GM19372 (cell line): ENCODE results near the gene ZMYND8.

Experiments
- ATAC-seq: cut with Tn5 transposase; IDR thresholded peaks from one replicate; pipeline ENCODE4 v1.9.1; 2021; ENCODE audit warnings: mild to moderate bottlenecking, low read depth, moderate library complexity; ENCODE audit not compliant: unreplicated experiment

ZMYND8 gene

DNA sequence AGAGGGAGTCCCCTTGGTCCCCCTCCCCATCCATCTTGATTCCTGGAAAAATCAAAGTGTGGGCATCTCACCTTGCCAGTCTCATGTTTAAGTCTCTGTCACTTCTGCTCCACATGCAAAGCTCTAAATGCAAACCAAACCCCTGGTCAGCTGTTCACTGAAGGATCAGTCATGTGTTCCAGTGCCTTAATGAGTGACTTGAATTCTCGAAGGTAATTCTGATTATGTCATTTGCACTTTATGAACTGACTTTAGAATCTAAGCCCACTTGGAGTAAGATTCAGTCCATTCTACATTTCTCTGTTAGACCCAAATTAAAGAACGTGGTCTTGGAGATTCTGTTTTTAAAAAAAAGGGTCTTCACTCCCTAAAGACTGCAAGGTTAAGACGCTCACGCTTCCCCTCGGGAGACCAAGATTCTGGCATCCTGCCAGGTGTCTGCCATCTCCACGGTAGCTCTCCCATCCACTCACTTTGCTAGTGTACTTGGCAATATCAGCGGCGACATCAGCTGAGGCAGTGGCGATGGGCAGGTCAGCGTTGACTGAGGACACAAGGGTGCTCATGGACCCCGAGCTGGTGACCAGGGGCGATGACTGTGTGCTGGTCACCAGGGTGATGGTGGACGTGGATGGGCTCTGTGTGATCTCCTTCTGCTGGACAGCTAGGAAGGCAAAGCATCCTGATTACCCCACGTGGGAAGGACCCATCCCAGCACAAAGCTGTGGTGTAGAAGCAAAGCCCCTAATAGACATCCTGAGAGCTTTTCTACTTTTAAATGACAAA lies 120.5 kb downstream of the ZMYND8 start:
- no peak for ATAC-seq

GRCh38 chr20:47235111-47235510 lies 121.4 kb downstream of the ZMYND8 start:
- no peak for ATAC-seq

GRCh38 chr20:47233333-47234188 lies 122.9 kb downstream of the ZMYND8 start:
- ATAC-seq = no peak

GRCh38 chr20:47232518-47232917 lies 124.0 kb downstream of the ZMYND8 start:
- no peak for ATAC-seq

DNA sequence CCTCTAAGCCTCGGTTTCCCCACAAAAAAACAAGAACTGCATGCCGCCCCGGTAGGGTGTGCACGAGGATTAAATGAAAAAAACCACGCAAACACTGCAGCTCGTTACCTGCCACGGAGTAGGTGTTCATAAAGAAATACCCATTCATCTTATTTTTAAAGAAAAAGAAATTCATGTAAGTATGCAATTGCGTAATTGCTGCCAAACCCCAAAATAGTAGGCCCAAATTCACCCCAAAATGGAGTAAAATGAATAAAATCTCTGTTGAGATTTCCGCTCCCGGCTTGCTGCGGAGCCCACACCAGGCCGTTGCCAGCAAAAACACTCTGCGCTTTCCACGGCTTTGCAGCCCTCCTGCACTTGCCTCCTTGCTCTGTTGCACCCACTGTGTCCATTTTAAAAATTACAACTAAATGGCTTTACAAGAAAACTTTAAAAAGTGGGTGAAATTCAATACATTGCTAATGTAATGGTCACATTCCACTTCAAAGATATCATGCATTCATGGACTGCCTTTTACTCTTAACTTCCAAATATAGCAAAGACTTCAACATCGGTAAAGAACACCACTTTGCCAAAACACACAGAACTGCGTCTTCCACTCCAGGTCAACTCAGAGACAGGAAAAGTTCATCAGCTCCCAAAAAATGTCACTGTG lies 125.0 kb downstream of the ZMYND8 start:
- no peak for ATAC-seq

GRCh38 chr20:47230811-47231256 lies 125.7 kb downstream of the ZMYND8 start:
- no peak for ATAC-seq

GRCh38 chr20:47228654-47229053 lies 127.8 kb downstream of the ZMYND8 start:
- ATAC-seq = no peak

DNA sequence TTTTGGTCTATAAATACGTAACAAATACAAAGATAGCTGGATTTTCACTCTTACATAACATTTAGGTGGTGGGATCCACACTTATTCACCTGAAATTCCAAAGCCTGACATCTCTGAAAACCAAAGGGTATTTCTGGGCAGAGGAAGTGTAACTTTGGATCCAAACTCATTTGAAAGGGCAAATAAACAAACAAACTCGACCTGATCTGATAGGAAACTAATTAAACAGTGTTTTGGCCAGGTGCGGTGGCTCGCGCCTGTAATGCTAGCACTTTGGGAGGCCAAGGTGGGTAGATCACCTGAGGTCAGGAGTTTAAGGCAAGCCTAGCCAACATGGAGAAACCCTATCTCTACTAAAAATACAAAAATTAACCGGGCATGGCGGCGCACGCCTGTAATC lies 128.9 kb downstream of the ZMYND8 start:
- ATAC-seq = no peak

DNA sequence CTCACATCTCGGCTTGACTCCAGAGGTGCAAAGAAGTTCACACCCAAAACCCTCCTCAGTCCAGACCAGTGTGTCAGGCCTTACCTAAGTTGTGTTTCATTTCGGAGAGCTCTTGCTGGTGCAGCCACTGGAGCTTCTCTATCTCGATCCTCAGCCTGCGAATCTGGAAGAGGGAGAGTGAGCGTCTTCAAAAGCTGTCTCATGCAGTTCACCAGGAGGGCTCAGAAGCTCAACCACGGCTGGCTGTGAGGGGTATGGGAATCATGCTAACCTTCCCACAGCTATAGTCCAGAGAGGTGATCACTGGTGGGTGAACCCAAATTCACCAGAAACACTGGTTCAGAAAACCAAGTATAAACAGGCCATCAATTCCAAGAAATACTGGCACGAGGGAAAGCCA lies 129.4 kb downstream of the ZMYND8 start:
- ATAC-seq = no peak

DNA sequence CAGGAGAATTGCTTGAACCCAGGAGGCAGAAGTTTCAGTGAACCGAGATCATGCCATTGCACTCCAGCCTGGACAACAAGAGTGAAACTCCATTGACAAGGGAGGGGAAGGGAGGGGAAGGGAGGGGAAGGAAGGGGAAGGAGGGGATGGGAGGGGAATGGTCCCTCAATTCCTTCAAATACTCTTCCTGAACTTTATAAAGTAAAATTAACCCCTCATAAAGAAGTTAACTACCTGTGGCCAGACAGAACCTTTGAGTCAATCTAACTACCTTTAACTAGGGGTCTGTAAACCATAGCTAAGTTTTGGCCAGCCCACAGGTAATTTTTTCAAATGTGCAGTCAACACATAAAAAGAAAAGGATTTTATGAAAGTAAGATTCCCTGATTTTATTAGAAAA lies 131.0 kb downstream of the ZMYND8 start:
- ATAC-seq = no peak

- ATAC-seq = no peak
Measured at GRCh38 chr20:47224857-47225256, 131.6 kb downstream of the ZMYND8 start.

- ATAC-seq = no peak
Measured at GRCh38 chr20:47224300-47224791, 132.2 kb downstream of the ZMYND8 start.

DNA sequence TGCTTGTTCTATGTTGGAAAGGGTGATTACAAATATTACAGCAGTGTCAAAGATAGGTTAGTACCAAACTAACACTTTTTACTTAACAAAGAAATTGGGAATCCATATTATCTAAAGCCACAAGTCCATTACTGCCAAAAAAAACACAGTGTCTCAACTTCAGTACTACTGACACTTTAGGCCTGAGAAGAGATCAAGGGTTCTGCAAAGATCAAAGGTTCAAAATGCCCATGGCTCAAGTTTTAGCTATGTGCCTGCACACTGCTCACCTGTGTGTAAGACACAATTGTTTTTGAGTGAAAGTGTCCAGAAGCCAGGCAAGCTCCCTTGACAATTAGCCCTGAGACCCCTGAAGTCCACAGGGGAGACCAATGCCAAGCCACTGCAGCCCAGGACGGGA lies 132.6 kb downstream of the ZMYND8 start:
- no peak for ATAC-seq

GRCh38 chr20:47222468-47223119 lies 133.9 kb downstream of the ZMYND8 start:
- ATAC-seq = no peak

- no peak for ATAC-seq
Measured at GRCh38 chr20:47221036-47221625, 135.4 kb downstream of the ZMYND8 start.

- ATAC-seq = no peak
Measured at GRCh38 chr20:47220161-47220582, 136.3 kb downstream of the ZMYND8 start.

- no peak for ATAC-seq
Measured at GRCh38 chr20:47217482-47218446, 138.7 kb downstream of the ZMYND8 start.

DNA sequence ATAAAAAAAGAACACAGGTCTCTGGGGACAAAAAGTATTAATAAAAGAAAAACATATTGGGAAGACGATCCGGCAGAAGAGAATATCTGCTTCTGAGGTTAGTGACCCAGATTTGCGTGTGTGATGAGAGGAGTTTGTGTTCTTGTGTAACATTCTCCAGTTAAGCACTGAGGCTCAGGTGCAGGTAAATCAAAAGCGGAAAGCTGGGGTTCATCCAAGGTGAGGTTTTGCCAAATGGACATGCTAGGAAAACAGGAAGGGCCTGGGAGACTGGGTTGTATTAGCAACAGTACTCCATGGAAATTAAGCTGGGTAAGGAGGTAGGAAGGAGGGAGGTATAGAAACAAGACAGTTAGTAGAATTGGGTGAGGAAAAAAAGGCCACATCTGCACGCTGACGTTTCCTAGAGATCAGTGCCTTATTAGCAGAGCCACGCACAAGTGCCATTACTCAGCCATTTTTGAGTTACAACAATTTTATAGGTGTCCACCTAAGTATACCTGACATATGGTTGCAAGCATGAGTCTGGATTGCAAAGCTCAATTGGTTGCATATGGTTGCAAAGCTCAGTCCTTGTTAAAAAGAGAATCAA lies 139.6 kb downstream of the ZMYND8 start:
- no peak for ATAC-seq
